DND-41 (cell line): Measurements from ENCODE around the gene FHIT.

Source experiments
- ATAC-seq: fragments of 200-7000 bp; cut with Tn5 transposase; 3 replicates; pipeline ENCODE4 v1.9.1; 2021; ENCODE audit warnings: low read depth; ENCODE audit not compliant: insufficient read depth
- DNase-seq: peaks from one replicate; pipeline ENCODE4 v3.0.0-alpha.2; 2020
- H2AFZ ChIP-seq: 2 replicates; pipeline ENCODE4 v1.6.0; 2012; ENCODE audit warnings: low read depth, low read length
- H3K27ac ChIP-seq: 2 replicates; pipeline ENCODE4 v1.5.1; 2012; ENCODE audit warnings: low read length, inconsistent platforms
- H3K27me3 ChIP-seq: fragments of 200-600 bp; sonication (generic); 2 replicates; pipeline ENCODE4 v1.6.0; 2012; ENCODE audit warnings: low read length, mild to moderate bottlenecking, inconsistent platforms; ENCODE audit not compliant: insufficient read depth, poor library complexity
- H3K36me3 ChIP-seq: 2 replicates; pipeline ENCODE4 v1.5.1; 2012; ENCODE audit warnings: low read length, inconsistent platforms; ENCODE audit not compliant: insufficient read depth
- H3K4me1 ChIP-seq: 2 replicates; pipeline ENCODE4 v1.5.1; 2012; ENCODE audit warnings: mild to moderate bottlenecking, low read length; ENCODE audit not compliant: insufficient read depth
- H3K4me2 ChIP-seq: 2 replicates; pipeline ENCODE4 v1.6.0; 2012; ENCODE audit warnings: mild to moderate bottlenecking, moderate library complexity, low read length, inconsistent platforms; ENCODE audit not compliant: insufficient read depth
- H3K4me3 ChIP-seq, 2 experiments: fragments of 200-600 bp in 1 of 2; shearing (Covaris generic) in 1 of 2; 2 replicates each; pipeline ENCODE4 v1.5.1; 2012 to 2016; ENCODE audit warnings: inconsistent platforms in 2 of 2, low read length in 2 of 2, mild to moderate bottlenecking in 2 of 2, low read depth in 1 of 2, moderate library complexity in 1 of 2
- H3K79me2 ChIP-seq: 2 replicates; pipeline ENCODE4 v1.6.0; 2012; ENCODE audit warnings: low read length, inconsistent platforms; ENCODE audit not compliant: insufficient read depth
- H3K9ac ChIP-seq: 2 replicates; pipeline ENCODE4 v1.6.0; 2012; ENCODE audit warnings: low read depth, mild to moderate bottlenecking, inconsistent platforms, low read length, moderate library complexity
- H3K9me3 ChIP-seq: 2 replicates; pipeline ENCODE4 v1.5.1; 2012; ENCODE audit warnings: low read length, moderate library complexity, mild to moderate bottlenecking, inconsistent platforms; ENCODE audit not compliant: insufficient read depth, severe bottlenecking
- H4K20me1 ChIP-seq: 2 replicates; pipeline ENCODE4 v1.6.0; 2012; ENCODE audit warnings: low read length; ENCODE audit not compliant: insufficient read depth
- CTCF ChIP-seq: IDR thresholded peaks from 2 replicates; pipeline ENCODE4 v1.5.1; 2012; ENCODE audit warnings: borderline replicate concordance, low read length, moderate library complexity, mild to moderate bottlenecking; ENCODE audit not compliant: poor library complexity, severe bottlenecking; ENCODE audit errors: extremely low read depth
- EZH2 ChIP-seq: IDR thresholded peaks from 3 replicates; pipeline ENCODE4 v1.6.1; 2012; ENCODE audit warnings: borderline replicate concordance, low read depth, mild to moderate bottlenecking, moderate library complexity, low read length, inconsistent platforms; ENCODE audit not compliant: severe bottlenecking

The FHIT gene

GRCh38 chr3:59772416-59773408 is 1478.5 kb downstream of the FHIT start:
- Histone ChIP-seq H3K27ac (peak overlapping the region; percentile 79), H3K4me1 (peaks cover 60% of the 10 kb centered on the region), H3K79me2 (no peaks in the 10 kb centered on the region), H3K4me3 (peak overlapping the region in 1 of 2 experiments; percentile 27; a peak in 2 of 4 replicates), H4K20me1 (peaks cover 12% of the 10 kb centered on the region; the same call in 1 of the 2 replicates), H3K36me3 (peaks cover 1% of the 10 kb centered on the region), H3K9me3 (no peaks in the 10 kb centered on the region), H3K9ac (peak overlapping the region; percentile 33), H2AFZ (no peak overlapping the region), H3K27me3 (no peaks in the 10 kb centered on the region), H3K4me2 (peak overlapping the region; percentile 58)
- ATAC-seq (peak; percentile 94), DNase-seq (peak; percentile 86)
- TF ChIP-seq CTCF (peak; percentile 25), EZH2 (no peak)

DNA sequence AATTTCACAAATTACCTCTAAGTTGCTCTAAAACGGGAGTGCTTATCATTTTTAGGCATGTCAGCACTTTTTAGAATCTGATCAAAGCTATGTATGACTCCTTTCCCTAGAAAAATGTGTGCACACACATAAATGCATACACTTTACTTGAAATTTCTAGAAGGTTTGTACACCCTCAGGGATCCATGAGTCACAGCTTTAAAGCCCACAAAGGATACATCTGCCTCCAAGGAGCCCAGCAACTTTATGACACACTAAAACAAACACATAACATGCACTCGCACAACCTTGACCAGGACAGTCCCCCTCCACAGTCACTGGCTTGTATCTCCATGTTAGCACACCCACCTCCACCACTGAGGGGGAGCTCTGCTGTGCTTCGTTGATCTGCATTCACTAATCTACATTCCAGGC is 1479.5 kb downstream of the FHIT start:
- Histone ChIP-seq H3K4me1 (peaks cover 57% of the 10 kb centered on the region), H4K20me1 (peaks cover 12% of the 10 kb centered on the region; the same call in 1 of the 2 replicates), H3K4me3 (no peak overlapping the region; a peak in 1 of 4 replicates), H3K79me2 (no peaks in the 10 kb centered on the region), H3K4me2 (peak overlapping the region; percentile 58; the same call in 1 of the 2 replicates), H3K27ac (peak overlapping the region; percentile 79), H2AFZ (no peak overlapping the region), H3K27me3 (no peaks in the 10 kb centered on the region), H3K9ac (peak overlapping the region; percentile 33; the same call in 1 of the 2 replicates), H3K9me3 (no peaks in the 10 kb centered on the region), H3K36me3 (peaks cover 5% of the 10 kb centered on the region)
- ATAC-seq (no peak), DNase-seq (no peak)
- no peak for TF ChIP-seq EZH2
- TF ChIP-seq CTCF = no peak

DNA sequence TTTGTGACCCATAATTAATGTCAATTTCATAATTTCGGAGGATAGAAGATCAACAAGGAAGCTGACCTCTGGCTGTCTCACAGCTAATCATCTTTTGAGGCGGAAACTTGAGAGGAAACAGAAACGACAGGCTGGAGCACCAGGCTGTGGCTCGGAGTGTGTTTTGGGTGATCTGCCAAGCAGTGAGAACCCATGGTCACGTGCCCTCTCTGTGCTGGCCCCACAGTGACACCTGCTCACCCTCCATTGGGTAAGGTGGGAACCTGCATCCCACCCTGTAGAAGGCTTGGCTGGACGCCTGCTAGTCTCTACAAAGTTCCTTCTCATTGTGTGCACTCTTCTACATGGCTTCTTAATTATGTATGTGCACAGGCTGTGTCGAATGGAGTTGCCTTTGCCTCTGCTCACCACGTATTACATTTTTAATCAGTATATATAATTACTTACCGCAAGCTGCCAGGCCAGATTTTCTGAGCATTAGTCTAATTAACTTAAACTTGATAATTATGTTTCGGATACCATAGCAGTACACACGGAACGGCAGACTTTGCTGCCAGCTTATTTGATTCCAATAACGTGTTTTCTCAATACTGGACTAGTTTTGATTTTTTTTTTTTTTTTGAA is 1482.0 kb downstream of the FHIT start:
- Histone ChIP-seq H3K27ac (no peak overlapping the region), H3K4me1 (peaks cover 32% of the 10 kb centered on the region), H3K4me3 (no peak overlapping the region), H4K20me1 (0 out of 2 replicates have a peak, but pooled peaks cover 12% of the 10 kb centered on the region), H2AFZ (no peak overlapping the region), H3K9ac (no peak overlapping the region), H3K36me3 (peaks cover 5% of the 10 kb centered on the region), H3K4me2 (no peak overlapping the region), H3K27me3 (no peaks in the 10 kb centered on the region), H3K9me3 (no peaks in the 10 kb centered on the region), H3K79me2 (no peaks in the 10 kb centered on the region)
- ATAC-seq (no peak), DNase-seq (no peak)
- no peak for TF ChIP-seq CTCF
- TF ChIP-seq EZH2 = no peak
